Measurements from ENCODE around the gene LIPK. TPM values are rescaled to one million over a fixed set of nuclear protein-coding genes. Genes with fewer than 3 reads are reported as not detected.

LIPK gene
- total RNA-seq, 1 experiment from 2014 or later: not detected

- no peaks in the 10 kb centered on the region for H3K79me2 ChIP-seq (ENCODE audit: low read length)
- H3K9ac ChIP-seq (ENCODE audit: low read length): no peak overlapping the region
- no peaks in the 10 kb centered on the region for H4K20me1 ChIP-seq (ENCODE audit: low read length)
- no TSS peak for BruUV-seq (replicated peaks)
- CTCF ChIA-PET: no interaction called here
- no peaks in the 10 kb centered on the region for H3K9me2 ChIP-seq (replicated peaks; ENCODE audit: low read length)
- H3K4me2 ChIP-seq (ENCODE audit: low read length): no peak overlapping the region
- intact Hi-C loops (cut with micrococcal nuclease): no loop called here
- TF ChIP-seq, protein P1, sequence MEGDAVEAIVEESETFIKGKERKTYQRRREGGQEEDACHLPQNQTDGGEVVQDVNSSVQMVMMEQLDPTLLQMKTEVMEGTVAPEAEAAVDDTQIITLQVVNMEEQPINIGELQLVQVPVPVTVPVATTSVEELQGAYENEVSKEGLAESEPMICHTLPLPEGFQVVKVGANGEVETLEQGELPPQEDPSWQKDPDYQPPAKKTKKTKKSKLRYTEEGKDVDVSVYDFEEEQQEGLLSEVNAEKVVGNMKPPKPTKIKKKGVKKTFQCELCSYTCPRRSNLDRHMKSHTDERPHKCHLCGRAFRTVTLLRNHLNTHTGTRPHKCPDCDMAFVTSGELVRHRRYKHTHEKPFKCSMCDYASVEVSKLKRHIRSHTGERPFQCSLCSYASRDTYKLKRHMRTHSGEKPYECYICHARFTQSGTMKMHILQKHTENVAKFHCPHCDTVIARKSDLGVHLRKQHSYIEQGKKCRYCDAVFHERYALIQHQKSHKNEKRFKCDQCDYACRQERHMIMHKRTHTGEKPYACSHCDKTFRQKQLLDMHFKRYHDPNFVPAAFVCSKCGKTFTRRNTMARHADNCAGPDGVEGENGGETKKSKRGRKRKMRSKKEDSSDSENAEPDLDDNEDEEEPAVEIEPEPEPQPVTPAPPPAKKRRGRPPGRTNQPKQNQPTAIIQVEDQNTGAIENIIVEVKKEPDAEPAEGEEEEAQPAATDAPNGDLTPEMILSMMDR (conservative IDR thresholded peaks at IDR 0.05; ENCODE audit: low read depth, low read length): no peak
- TF ChIP-seq EZH2phosphoT487 (IDR thresholded peaks at IDR 0.05; ENCODE audit: borderline replicate concordance, low read length) (no peak), EZH2 (IDR thresholded peaks at IDR 0.05; ENCODE audit: low read length, unreplicated experiment) (no peak)
- no peaks in the 10 kb centered on the region for H3K27me3 ChIP-seq (ENCODE audit: low read length)
- POLR2A ChIA-PET (ENCODE audit: unreplicated experiment): no interaction called here
- H3K36me3 ChIP-seq (ENCODE audit: low read depth, low read length): no peaks in the 10 kb centered on the region
- ATAC-seq (no peak), DNase-seq (no peak)
- H3K4me3 ChIP-seq (ENCODE audit: low read length): no peak overlapping the region
- no peaks in the 10 kb centered on the region for H3K9me3 ChIP-seq (ENCODE audit: low read length)
- no peaks in the 10 kb centered on the region for H3K4me1 ChIP-seq (ENCODE audit: insufficient read depth, low read length)
- H2AFZ ChIP-seq (ENCODE audit: low read length): no peak overlapping the region
- H3K27ac ChIP-seq (ENCODE audit: low read length): no peak overlapping the region
- H3F3A ChIP-seq (ENCODE audit: low read length, unreplicated experiment): no peaks in the 10 kb centered on the region
Observed at GRCh38 chr10:88781206-88781605, 75.2 kb downstream of the LIPK start.

DNA sequence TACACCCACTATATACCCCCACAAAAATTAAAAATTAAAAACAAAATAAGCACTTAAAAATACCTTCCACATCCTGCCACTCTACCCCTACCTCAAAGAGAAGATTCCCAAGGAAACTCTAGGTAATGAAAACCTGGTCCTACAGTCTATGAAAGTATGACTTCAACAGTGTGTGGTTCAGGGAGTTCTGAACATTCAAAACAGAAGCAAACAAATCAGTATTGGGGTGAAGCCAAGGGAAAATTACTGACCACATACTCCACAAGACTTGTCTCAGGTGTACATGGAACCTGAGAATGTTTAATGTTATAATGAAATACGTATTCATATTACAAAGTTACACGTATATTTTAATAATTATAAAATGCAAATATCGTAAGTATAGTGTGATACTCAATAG lies 76.2 kb downstream of the LIPK start:
- intact Hi-C loops (cut with micrococcal nuclease): no loop called here
- Histone ChIP-seq H3K79me2 (ENCODE audit: low read length) (no peaks in the 10 kb centered on the region), H3K27ac (ENCODE audit: low read length) (no peak overlapping the region), H3K4me2 (ENCODE audit: low read length) (no peak overlapping the region), H2AFZ (ENCODE audit: low read length) (no peak overlapping the region), H3F3A (ENCODE audit: low read length, unreplicated experiment) (no peaks in the 10 kb centered on the region), H3K4me1 (ENCODE audit: insufficient read depth, low read length) (no peaks in the 10 kb centered on the region), H3K9me2 (replicated peaks; ENCODE audit: low read length) (no peaks in the 10 kb centered on the region), H3K9ac (ENCODE audit: low read length) (no peak overlapping the region), H3K4me3 (ENCODE audit: low read length) (no peak overlapping the region), H3K27me3 (ENCODE audit: low read length) (no peaks in the 10 kb centered on the region), H3K36me3 (ENCODE audit: low read depth, low read length) (no peaks in the 10 kb centered on the region), H3K9me3 (ENCODE audit: low read length) (no peaks in the 10 kb centered on the region), H4K20me1 (ENCODE audit: low read length) (no peaks in the 10 kb centered on the region)
- DNase-seq (no peak), ATAC-seq (no peak)
- TF ChIP-seq, protein P1 (conservative IDR thresholded peaks at IDR 0.05; ENCODE audit: low read depth, low read length): no peak
- TF ChIP-seq EZH2phosphoT487 (IDR thresholded peaks at IDR 0.05; ENCODE audit: borderline replicate concordance, low read length): no peak
- TF ChIP-seq EZH2 (IDR thresholded peaks at IDR 0.05; ENCODE audit: low read length, unreplicated experiment): no peak
- CTCF ChIA-PET: no interaction called here
- POLR2A ChIA-PET (ENCODE audit: unreplicated experiment): no interaction called here
- BruUV-seq (replicated peaks): no TSS peak

DNA sequence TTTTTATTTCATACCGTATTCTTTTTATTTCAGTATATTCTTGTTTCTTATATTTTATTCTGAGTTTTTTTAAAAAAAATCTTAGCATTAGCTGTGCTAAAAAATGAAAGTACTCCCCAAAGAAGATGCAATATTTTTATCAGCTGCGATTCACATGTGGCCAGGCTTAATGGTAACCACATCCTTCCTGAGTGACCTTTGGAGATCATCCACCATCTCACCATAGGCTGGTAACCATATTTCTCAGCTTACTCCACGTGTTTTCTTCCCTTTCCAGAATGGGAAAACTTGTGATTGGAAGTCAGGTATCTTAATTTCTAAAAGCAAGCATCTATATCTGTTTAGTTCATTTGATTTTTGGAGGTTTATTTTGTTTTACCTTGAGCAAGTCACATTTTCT lies 77.7 kb downstream of the LIPK start:
- Histone ChIP-seq H3K9ac (ENCODE audit: low read length) (no peak overlapping the region), H3K4me2 (ENCODE audit: low read length) (no peak overlapping the region), H3K36me3 (ENCODE audit: low read depth, low read length) (no peaks in the 10 kb centered on the region), H3K4me3 (ENCODE audit: low read length) (no peak overlapping the region), H3K9me2 (replicated peaks; ENCODE audit: low read length) (no peaks in the 10 kb centered on the region), H4K20me1 (ENCODE audit: low read length) (no peaks in the 10 kb centered on the region), H3F3A (ENCODE audit: low read length, unreplicated experiment) (no peaks in the 10 kb centered on the region), H2AFZ (ENCODE audit: low read length) (no peak overlapping the region), H3K4me1 (ENCODE audit: insufficient read depth, low read length) (no peaks in the 10 kb centered on the region), H3K9me3 (ENCODE audit: low read length) (no peaks in the 10 kb centered on the region), H3K79me2 (ENCODE audit: low read length) (no peaks in the 10 kb centered on the region), H3K27ac (ENCODE audit: low read length) (no peak overlapping the region), H3K27me3 (ENCODE audit: low read length) (no peaks in the 10 kb centered on the region)
- ChIA-PET CTCF (no interaction called here), POLR2A (ENCODE audit: unreplicated experiment) (no interaction called here)
- DNase-seq (no peak), ATAC-seq (no peak)
- TF ChIP-seq EZH2 (IDR thresholded peaks at IDR 0.05; ENCODE audit: low read length, unreplicated experiment) (no peak), EZH2phosphoT487 (IDR thresholded peaks at IDR 0.05; ENCODE audit: borderline replicate concordance, low read length) (no peak)
- TF ChIP-seq, protein P1 (conservative IDR thresholded peaks at IDR 0.05; ENCODE audit: low read depth, low read length): no peak
- intact Hi-C loops (cut with micrococcal nuclease): no loop called here
- no TSS peak for BruUV-seq (replicated peaks)
